B cell (primary cell): ENCODE results near the gene F8. TPM values are rescaled to one million over a fixed set of nuclear protein-coding genes. Genes with fewer than 3 reads are reported as not detected.

Experiments
- ATAC-seq: fragments of 200-7000 bp; cut with Tn5 transposase; one replicate; pipeline ENCODE4 v1.10.0; 2021; ENCODE audit warnings: low read depth, mild to moderate bottlenecking, moderate number of reproducible peaks, moderate library complexity
- CTCF ChIA-PET: fragments of 350-600 bp; sonication (Branson Sonifier 250); formaldehyde crosslinking; loops from one replicate; lab custom pipeline; 2021; ENCODE audit warnings: antibody characterized with exemption, inconsistent platforms; lab: Charles Lee
- POLR2A ChIA-PET: fragments of 350-600 bp; sonication (Branson Sonifier 250); formaldehyde crosslinking; loops from one replicate; lab custom pipeline; 2021; ENCODE audit warnings: antibody characterized with exemption; lab: Charles Lee
- DNase-seq: peaks from one replicate; pipeline ENCODE4 v3.0.0; 2013
- H2AFZ ChIP-seq: 2 replicates; pipeline ENCODE4 v1.6.1; 2012; ENCODE audit warnings: mild to moderate bottlenecking, low read depth, low read length; ENCODE audit not compliant: insufficient read depth, poor library complexity, severe bottlenecking
- H3K27ac ChIP-seq, 2 donors: 1 replicate in 1 of 2; 2 replicates in 1 of 2; pipeline ENCODE4 v1.5.1; 2012 to 2013; ENCODE audit warnings: low read length in 2 of 2, mild to moderate bottlenecking in 2 of 2, moderate library complexity in 1 of 2
- H3K27me3 ChIP-seq, 4 experiments: fragments of 200-600 bp in 1 of 4; sonication (generic) in 1 of 4; replicated peaks in 1 of 4; 1 replicate in 2 of 4; 2 replicates in 2 of 4; pipeline versions ENCODE4 v1.6.1 to v1.7.0; 2013 to 2016; ENCODE audit warnings: low read length in 3 of 4, mild to moderate bottlenecking in 2 of 4, mixed read lengths in 1 of 4, moderate library complexity in 1 of 4; ENCODE audit not compliant: insufficient read depth in 4 of 4, control insufficient read depth in 3 of 4; ENCODE audit errors: control extremely low read depth in 1 of 4
- H3K36me3 ChIP-seq, 2 experiments: replicated peaks in 1 of 2; 1 replicate in 1 of 2; 2 replicates in 1 of 2; pipeline versions ENCODE4 v1.6.1 to v1.7.1; 2013; ENCODE audit warnings: low read length in 1 of 2; ENCODE audit not compliant: insufficient read depth in 2 of 2, control insufficient read depth in 1 of 2; ENCODE audit errors: control extremely low read depth in 1 of 2, extremely low read depth in 1 of 2
- H3K4me1 ChIP-seq, 2 donors: fragments of 200-600 bp in 1 of 2; sonication (generic) in 1 of 2; 1 replicate in 1 of 2; 2 replicates in 1 of 2; pipeline versions ENCODE4 v1.5.1 to v1.6.1; 2013 to 2017; ENCODE audit warnings: low read length in 2 of 2; ENCODE audit not compliant: control insufficient read depth in 2 of 2, insufficient read depth in 2 of 2
- H3K4me2 ChIP-seq: replicated peaks from 2 replicates; pipeline ENCODE3; 2012; ENCODE audit warnings: mild to moderate bottlenecking, low read depth, low read length; ENCODE audit not compliant: poor library complexity, severe bottlenecking
- H3K4me3 ChIP-seq, 5 experiments: fragments of 200-600 bp in 1 of 5; sonication (generic) in 1 of 5; 1 replicate in 3 of 5; 2 replicates in 2 of 5; pipeline versions ENCODE4 v1.5.1 to v1.7.0; 2011 to 2016; ENCODE audit warnings: low read length in 4 of 5, mild to moderate bottlenecking in 4 of 5, low read depth in 2 of 5, control low read depth in 1 of 5, moderate library complexity in 1 of 5; ENCODE audit not compliant: insufficient read depth in 1 of 5; ENCODE audit errors: control extremely low read depth in 1 of 5, extremely low read depth in 1 of 5
- H3K79me2 ChIP-seq: fragments of 200-600 bp; sonication (generic); one replicate; pipeline ENCODE4 v1.6.0; 2016; ENCODE audit warnings: low read length; ENCODE audit not compliant: control insufficient read depth, insufficient read depth
- H3K9ac ChIP-seq: fragments of 200-600 bp; sonication (generic); 2 replicates; pipeline ENCODE4 v1.6.1; 2017; ENCODE audit warnings: mild to moderate bottlenecking, low read length, moderate library complexity
- H3K9me3 ChIP-seq, 3 donors: one replicate each; pipeline versions ENCODE4 v1.6.1 to v1.7.1; 2013; ENCODE audit warnings: low read length in 2 of 3; ENCODE audit not compliant: control insufficient read depth in 2 of 3, insufficient read depth in 1 of 3; ENCODE audit errors: control extremely low read depth in 1 of 3
- H4K20me1 ChIP-seq: 2 replicates; pipeline ENCODE4 v1.6.0; 2012; ENCODE audit warnings: mild to moderate bottlenecking, low read length; ENCODE audit not compliant: insufficient read depth, control insufficient read depth, poor library complexity, severe bottlenecking
- H3K27ac Mint-ChIP-seq: one replicate; pipeline ENCODE4 v1.8.0; 2021; ENCODE audit warnings: mixed read lengths
- H3K27me3 Mint-ChIP-seq: one replicate; pipeline ENCODE4 v1.8.0; 2021; ENCODE audit warnings: mixed read lengths
- H3K4me1 Mint-ChIP-seq: one replicate; pipeline ENCODE4 v1.8.0; 2021; ENCODE audit warnings: mixed read lengths
- H3K4me3 Mint-ChIP-seq: one replicate; pipeline ENCODE4 v1.8.0; 2021; ENCODE audit warnings: mixed read lengths
- H3K9me3 Mint-ChIP-seq: one replicate; pipeline ENCODE4 v1.8.0; 2022; ENCODE audit warnings: mixed read lengths; ENCODE audit not compliant: insufficient read depth
- CTCF ChIP-seq: fragments of 200-600 bp; IDR thresholded peaks from one replicate; pipeline ENCODE4 v1.8.0; 2022; ENCODE audit warnings: antibody characterized with exemption, mild to moderate bottlenecking
- EZH2 ChIP-seq: IDR thresholded peaks from 2 replicates; pipeline ENCODE4 v1.6.1; 2012; ENCODE audit warnings: borderline replicate concordance, low read depth, mild to moderate bottlenecking, moderate library complexity, low read length; ENCODE audit not compliant: insufficient read depth, poor library complexity, severe bottlenecking
- WGBS: methylation state at CpG from one replicate; pipeline ENCODE4 v1.1.5; 2013; ENCODE audit warnings: missing lambda C conversion rate; ENCODE audit not compliant: insufficient coverage; 5-methylcytosine and 5-hydroxymethylcytosine counted together
- intact Hi-C: fragments of 100-400 bp; cut with micrococcal nuclease; formaldehyde crosslinking; loops from one replicate; pipeline ENCODE4 v1.10.0; 2022
- polyA plus RNA-seq: library from polyadenylated mRNA; depleted of rRNA; stranded (reverse); fragments of >200 nt; gene quantifications from 2 replicates; pipeline ENCODE4 v1.2.3, GENCODE V29; 2012
- total RNA-seq, 2 donors: library from RNA; stranded (reverse); fragments of 120-200 nt in 1 of 2; gene quantifications; 1 replicate in 1 of 2; 2 replicates in 1 of 2; pipeline versions ENCODE4 v1.2.3 to v1.2.4, GENCODE V29; 2013 to 2022

The F8 gene
- total and polyA plus RNA-seq, 2 donors (not counting 1 experiment from before 2014, with no cell fraction given) = 0.86 to 1.4 TPM

- Mint-ChIP-seq H3K27ac (no peak overlapping the region), H3K9me3 (no peaks in the 10 kb centered on the region), H3K4me3 (no peak overlapping the region), H3K27me3 (no peaks in the 10 kb centered on the region), H3K4me1 (no peaks in the 10 kb centered on the region)
- no peak for TF ChIP-seq CTCF
- no peak for TF ChIP-seq EZH2
- Histone ChIP-seq H3K4me2 (no peak overlapping the region), H3K4me1 (no peaks in the 10 kb centered on the region), H3K9me3 (no peaks in the 10 kb centered on the region), H3K27ac (no peak overlapping the region), H2AFZ (no peak overlapping the region), H3K79me2 (no peaks in the 10 kb centered on the region), H3K9ac (no peak overlapping the region), H3K4me3 (no peak overlapping the region), H3K36me3 (no peaks in the 10 kb centered on the region), H4K20me1 (no peaks in the 10 kb centered on the region), H3K27me3 (no peaks in the 10 kb centered on the region)
- ATAC-seq (no peak), DNase-seq (no peak)
- CTCF ChIA-PET = no interaction called here
- WGBS = 100% methylated on average over 2 of the region's 2 CpGs
- intact Hi-C loops = no loop called here
- POLR2A ChIA-PET = no interaction called here
Measured at GRCh38 chrX:155005190-155005589, 17.3 kb downstream of the F8 start.

GRCh38 chrX:155001873-155002272 is 20.6 kb downstream of the F8 start:
- Histone ChIP-seq H4K20me1 (no peaks in the 10 kb centered on the region), H2AFZ (no peak overlapping the region), H3K27me3 (no peaks in the 10 kb centered on the region), H3K36me3 (no peaks in the 10 kb centered on the region), H3K9me3 (no peaks in the 10 kb centered on the region), H3K4me2 (no peak overlapping the region), H3K79me2 (no peaks in the 10 kb centered on the region), H3K27ac (no peak overlapping the region), H3K4me1 (no peaks in the 10 kb centered on the region), H3K4me3 (no peak overlapping the region), H3K9ac (no peak overlapping the region)
- no peaks in the 10 kb centered on the region for H3K27me3 Mint-ChIP-seq
- H3K9me3 Mint-ChIP-seq = no peaks in the 10 kb centered on the region
- intact Hi-C loops = no loop called here
- H3K4me3 Mint-ChIP-seq = no peak overlapping the region
- H3K4me1 Mint-ChIP-seq = no peaks in the 10 kb centered on the region
- TF ChIP-seq CTCF = no peak
- no peak for TF ChIP-seq EZH2
- ATAC-seq (no peak), DNase-seq (no peak)
- CTCF ChIA-PET = no interaction called here
- POLR2A ChIA-PET = no interaction called here
- H3K27ac Mint-ChIP-seq = no peak overlapping the region
- WGBS = no CpG with 5 or more reads among the region's 4 CpGs
